ENCODE results near the gene CDH13. TPM values are rescaled to one million over a fixed set of nuclear protein-coding genes. Genes with fewer than 3 reads are reported as not detected.

Gene CDH13
- total RNA-seq, 1 donor from 2014 or later, result 2.3 TPM

- Mint-ChIP-seq H3K9me3 (ENCODE audit: unreplicated experiment) (no peaks in the 10 kb centered on the region), H3K27me3 (ENCODE audit: unreplicated experiment) (no peaks in the 10 kb centered on the region), H3K4me1 (ENCODE audit: unreplicated experiment) (no peaks in the 10 kb centered on the region), H3K36me3 (ENCODE audit: low read depth, unreplicated experiment) (no peaks in the 10 kb centered on the region), H3K27ac (ENCODE audit: unreplicated experiment) (no peak overlapping the region), H3K4me3 (ENCODE audit: unreplicated experiment) (no peak overlapping the region)
- TF ChIP-seq CTCF (IDR thresholded peaks at IDR 0.05; ENCODE audit: unreplicated experiment), result no peak
- DNase-seq (ENCODE audit: low spot score), result no peak
These were observed 533.7 kb downstream of the CDH13 start for GRCh38 chr16:83160287-83161020.

- DNase-seq (ENCODE audit: low spot score), result no peak
- H3K27me3 Mint-ChIP-seq (ENCODE audit: unreplicated experiment), result no peaks in the 10 kb centered on the region
- TF ChIP-seq CTCF (IDR thresholded peaks at IDR 0.05; ENCODE audit: unreplicated experiment), result no peak
- H3K36me3 Mint-ChIP-seq (ENCODE audit: low read depth, unreplicated experiment), result no peaks in the 10 kb centered on the region
- no peak overlapping the region for H3K27ac Mint-ChIP-seq (ENCODE audit: unreplicated experiment)
- H3K4me3 Mint-ChIP-seq (ENCODE audit: unreplicated experiment), result no peak overlapping the region
- no peaks in the 10 kb centered on the region for H3K9me3 Mint-ChIP-seq (ENCODE audit: unreplicated experiment)
- no peaks in the 10 kb centered on the region for H3K4me1 Mint-ChIP-seq (ENCODE audit: unreplicated experiment)
These were observed 536.0 kb downstream of the CDH13 start for GRCh38 chr16:83162791-83163190.

- DNase-seq (ENCODE audit: low spot score), result no peak
- H3K27ac Mint-ChIP-seq (ENCODE audit: unreplicated experiment), result no peak overlapping the region
- H3K9me3 Mint-ChIP-seq (ENCODE audit: unreplicated experiment), result no peaks in the 10 kb centered on the region
- no peaks in the 10 kb centered on the region for H3K4me1 Mint-ChIP-seq (ENCODE audit: unreplicated experiment)
- no peaks in the 10 kb centered on the region for H3K27me3 Mint-ChIP-seq (ENCODE audit: unreplicated experiment)
- no peak for TF ChIP-seq CTCF (IDR thresholded peaks at IDR 0.05; ENCODE audit: unreplicated experiment)
- no peaks in the 10 kb centered on the region for H3K36me3 Mint-ChIP-seq (ENCODE audit: low read depth, unreplicated experiment)
- H3K4me3 Mint-ChIP-seq (ENCODE audit: unreplicated experiment), result no peak overlapping the region
These were observed 538.0 kb downstream of the CDH13 start for GRCh38 chr16:83164816-83165215.

- Mint-ChIP-seq H3K27me3 (ENCODE audit: unreplicated experiment) (no peaks in the 10 kb centered on the region), H3K4me1 (ENCODE audit: unreplicated experiment) (peaks cover 7% of the 10 kb centered on the region), H3K4me3 (ENCODE audit: unreplicated experiment) (no peak overlapping the region), H3K27ac (ENCODE audit: unreplicated experiment) (no peak overlapping the region), H3K36me3 (ENCODE audit: low read depth, unreplicated experiment) (no peaks in the 10 kb centered on the region), H3K9me3 (ENCODE audit: unreplicated experiment) (no peaks in the 10 kb centered on the region)
- TF ChIP-seq CTCF (IDR thresholded peaks at IDR 0.05; ENCODE audit: unreplicated experiment), result no peak
- DNase-seq (ENCODE audit: low spot score), result no peak
These were observed 544.6 kb downstream of the CDH13 start for GRCh38 chr16:83171396-83171795.

- Mint-ChIP-seq H3K27ac (ENCODE audit: unreplicated experiment) (no peak overlapping the region), H3K9me3 (ENCODE audit: unreplicated experiment) (no peaks in the 10 kb centered on the region), H3K27me3 (ENCODE audit: unreplicated experiment) (no peaks in the 10 kb centered on the region), H3K4me1 (ENCODE audit: unreplicated experiment) (peaks cover 7% of the 10 kb centered on the region), H3K4me3 (ENCODE audit: unreplicated experiment) (no peak overlapping the region), H3K36me3 (ENCODE audit: low read depth, unreplicated experiment) (no peaks in the 10 kb centered on the region)
- no peak for DNase-seq (ENCODE audit: low spot score)
- no peak for TF ChIP-seq CTCF (IDR thresholded peaks at IDR 0.05; ENCODE audit: unreplicated experiment)
These were observed 547.9 kb downstream of the CDH13 start for GRCh38 chr16:83174671-83175070.

All from endothelial cell (in vitro differentiated cells).